Measurements from ENCODE around the gene TSPAN4.

Gene TSPAN4

GRCh38 chr11:894575-895201 is 52.0 kb downstream of the TSPAN4 start:
- H3K4me3 ChIP-seq (ENCODE audit: low read length): no peak overlapping the region
- no peak for DNase-seq (ENCODE audit: low read depth, low spot score)

GRCh38 chr11:895331-896110 is 52.9 kb downstream of the TSPAN4 start:
- H3K4me3 ChIP-seq (ENCODE audit: low read length): no peak overlapping the region
- DNase-seq (ENCODE audit: low read depth, low spot score): no peak

- no peak for DNase-seq (ENCODE audit: low read depth, low spot score)
- no peak overlapping the region for H3K4me3 ChIP-seq (ENCODE audit: low read length)
Observed at GRCh38 chr11:897253-898142, 54.8 kb downstream of the TSPAN4 start.

- H3K4me3 ChIP-seq (ENCODE audit: low read length): no peak overlapping the region
- no peak for DNase-seq (ENCODE audit: low read depth, low spot score)
Observed at GRCh38 chr11:898143-898511, 55.5 kb downstream of the TSPAN4 start.

- no peak for DNase-seq (ENCODE audit: low read depth, low spot score)
- H3K4me3 ChIP-seq (ENCODE audit: low read length): no peak overlapping the region
Observed at GRCh38 chr11:898540-899190, 56.0 kb downstream of the TSPAN4 start.

- no peak for DNase-seq (ENCODE audit: low read depth, low spot score)
- H3K4me3 ChIP-seq (ENCODE audit: low read length): no peak overlapping the region
Observed at GRCh38 chr11:899724-900123, 57.1 kb downstream of the TSPAN4 start.

- no peak overlapping the region for H3K4me3 ChIP-seq (ENCODE audit: low read length)
- no peak for DNase-seq (ENCODE audit: low read depth, low spot score)
Observed at GRCh38 chr11:900545-900944, 57.9 kb downstream of the TSPAN4 start.

- H3K4me3 ChIP-seq (ENCODE audit: low read length): no peak overlapping the region
- no peak for DNase-seq (ENCODE audit: low read depth, low spot score)
Observed at GRCh38 chr11:901452-902061, 58.9 kb downstream of the TSPAN4 start.

GRCh38 chr11:904380-904779 is 61.7 kb downstream of the TSPAN4 start:
- no peak overlapping the region for H3K4me3 ChIP-seq (ENCODE audit: low read length)
- no peak for DNase-seq (ENCODE audit: low read depth, low spot score)

- H3K4me3 ChIP-seq (ENCODE audit: low read length): no peak overlapping the region
- DNase-seq (ENCODE audit: low read depth, low spot score): no peak
Observed at GRCh38 chr11:905952-906351, 63.3 kb downstream of the TSPAN4 start.

- no peak overlapping the region for H3K4me3 ChIP-seq (ENCODE audit: low read length)
- DNase-seq (ENCODE audit: low read depth, low spot score): no peak
Observed at GRCh38 chr11:907668-908067, 65.0 kb downstream of the TSPAN4 start.

- no peak for DNase-seq (ENCODE audit: low read depth, low spot score)
- H3K4me3 ChIP-seq (ENCODE audit: low read length): no peak overlapping the region
Observed at GRCh38 chr11:908273-908672, 65.6 kb downstream of the TSPAN4 start.

- H3K4me3 ChIP-seq (ENCODE audit: low read length): peak overlapping the region; percentile 85
- no peak for DNase-seq (ENCODE audit: low read depth, low spot score)
Observed at GRCh38 chr11:909406-909805, 66.8 kb downstream of the TSPAN4 start.

GRCh38 chr11:910044-910588 is 67.5 kb downstream of the TSPAN4 start:
- no peak for DNase-seq (ENCODE audit: low read depth, low spot score)
- H3K4me3 ChIP-seq (ENCODE audit: low read length): peak overlapping the region; percentile 85

- peak within 1 kb of the TSS; percentile 85 for H3K4me3 ChIP-seq (ENCODE audit: low read length)
- peak; percentile 55 for DNase-seq (ENCODE audit: low read depth, low spot score)
Observed at GRCh38 chr11:910589-911030, 68.0 kb downstream of the TSPAN4 start, which contains the start of gene CHID1. Gene CHID1, minus strand, starts transcription at chr11:910810. Its CDS starts 5,994 bp downstream, at chr11:904816.

GRCh38 chr11:911031-911889 is 68.6 kb downstream of the TSPAN4 start:
- H3K4me3 ChIP-seq (ENCODE audit: low read length): peak overlapping the region; percentile 75
- no peak for DNase-seq (ENCODE audit: low read depth, low spot score)

- DNase-seq (ENCODE audit: low read depth, low spot score): no peak
- peak overlapping the region; percentile 75 for H3K4me3 ChIP-seq (ENCODE audit: low read length)
Observed at GRCh38 chr11:911890-912219, 69.2 kb downstream of the TSPAN4 start.

- no peak for DNase-seq (ENCODE audit: low read depth, low spot score)
- no peak overlapping the region for H3K4me3 ChIP-seq (ENCODE audit: low read length)
Observed at GRCh38 chr11:912266-912665, 69.6 kb downstream of the TSPAN4 start.

Data from Jurkat, Clone E6-1 (cell line).